Mucosa of descending colon (tissue), 3 donors: ENCODE results near the gene GRAMD4. TPM values are rescaled to one million over a fixed set of nuclear protein-coding genes. Genes with fewer than 3 reads are reported as not detected.

Source experiments
- ATAC-seq: fragments of 200-7000 bp; cut with Tn5 transposase; one replicate; pipeline ENCODE4 v1.9.1; 2020; ENCODE audit warnings: mild to moderate bottlenecking, moderate library complexity
- DNase-seq, 3 donors: peaks; one replicate each; pipeline ENCODE4 v3.0.0-alpha.2; 2020
- H3K36me3 ChIP-seq: fragments of 200-600 bp; one replicate; pipeline ENCODE4 v1.8.0; 2021; ENCODE audit warnings: low read depth, mild to moderate bottlenecking
- H3K4me1 ChIP-seq: fragments of 200-600 bp; one replicate; pipeline ENCODE4 v1.8.0; 2021; ENCODE audit warnings: low read depth, mild to moderate bottlenecking
- H3K4me3 ChIP-seq: fragments of 200-600 bp; one replicate; pipeline ENCODE4 v1.8.0; 2021; ENCODE audit warnings: mild to moderate bottlenecking
- H3K9me3 ChIP-seq: fragments of 200-600 bp; one replicate; pipeline ENCODE4 v1.8.0; 2021; ENCODE audit warnings: mild to moderate bottlenecking
- CTCF ChIP-seq: fragments of 200-600 bp; IDR thresholded peaks from one replicate; pipeline ENCODE4 v1.8.0; 2022; ENCODE audit warnings: antibody characterized with exemption, mild to moderate bottlenecking
- intact Hi-C, 2 donors: fragments of 100-400 bp; cut with DNase I in 1 of 2; cut with micrococcal nuclease in 1 of 2; formaldehyde crosslinking; loops; one replicate each; pipeline versions ENCODE4 v1.11.0 to v1.11.1; 2022; cut with DNase I, micrococcal nuclease
- total RNA-seq, 3 donors: library from RNA; stranded (reverse); fragmentation: NEBNext Ultra II Directional in 2 of 3; extraction: Animal tissue kit (Norgen Biotek cat#: 25700) in 2 of 3; gene quantifications; one replicate each; pipeline versions ENCODE4 v1.2.1 to v1.2.4, GENCODE V29; 2021 to 2023
- donor health status: DM: no; HTN: no; CAD: no; lungs with moderate emphysema.
- donor health status: DM: no; HTN: no; CAD: no.
- donor health status: DM: no; HTN: yes; CAD: no.

The GRAMD4 gene
- total RNA-seq, 3 donors from 2014 or later = 114 to 203 (median 197) TPM

GRCh38 chr22:46678003-46678657 lies 57.9 kb downstream of the GRAMD4 start:
- Histone ChIP-seq H3K9me3 (no peaks in the 10 kb centered on the region), H3K4me1 (no peaks in the 10 kb centered on the region), H3K36me3 (no peaks in the 10 kb centered on the region), H3K4me3 (no peak overlapping the region)
- ATAC-seq (no peak), DNase-seq (no peak)
- TF ChIP-seq CTCF = no peak
- intact Hi-C loops = no loop called here

- Histone ChIP-seq H3K4me1 (peaks cover 7% of the 10 kb centered on the region), H3K9me3 (no peaks in the 10 kb centered on the region), H3K36me3 (no peaks in the 10 kb centered on the region), H3K4me3 (no peak overlapping the region)
- no peak for TF ChIP-seq CTCF
- DNase-seq (no peak), ATAC-seq (no peak)
- intact Hi-C loops = no loop called here
These were observed 58.9 kb downstream of the GRAMD4 start for GRCh38 chr22:46678785-46679700.

- ATAC-seq = no peak
- Histone ChIP-seq H3K4me3 (no peak overlapping the region), H3K4me1 (peaks cover 15% of the 10 kb centered on the region), H3K36me3 (no peaks in the 10 kb centered on the region), H3K9me3 (no peaks in the 10 kb centered on the region)
- intact Hi-C loops = no loop called here
- no peak for DNase-seq
- TF ChIP-seq CTCF = no peak
These were observed 59.6 kb downstream of the GRAMD4 start for GRCh38 chr22:46679706-46680269.

- intact Hi-C loops = no loop called here
- Histone ChIP-seq H3K4me3 (no peak overlapping the region), H3K9me3 (no peaks in the 10 kb centered on the region), H3K4me1 (peaks cover 23% of the 10 kb centered on the region), H3K36me3 (no peaks in the 10 kb centered on the region)
- TF ChIP-seq CTCF = peak; percentile 20
- DNase-seq (peak in 1 of 3 donors; percentile 41), ATAC-seq (no peak)
These were observed 60.8 kb downstream of the GRAMD4 start for GRCh38 chr22:46681010-46681409.

- Histone ChIP-seq H3K4me1 (peaks cover 34% of the 10 kb centered on the region), H3K36me3 (no peaks in the 10 kb centered on the region), H3K4me3 (no peak overlapping the region), H3K9me3 (no peaks in the 10 kb centered on the region)
- no peak for TF ChIP-seq CTCF
- DNase-seq (peak in 1 of 3 donors; percentile 48), ATAC-seq (no peak)
- intact Hi-C loops = no loop called here
These were observed 62.0 kb downstream of the GRAMD4 start for GRCh38 chr22:46682011-46682731.
